NB4 (cell line): ENCODE measurements around the gene HSPG2.

Experiments used
- CTCF ChIP-seq: IDR thresholded peaks from one replicate; pipeline ENCODE4 v1.5.1; 2012; ENCODE audit warnings: low read depth, low read length
- MAX ChIP-seq: IDR thresholded peaks from 2 replicates; pipeline ENCODE4 v1.6.1; 2011; ENCODE audit warnings: low read depth, low read length
- POLR2A ChIP-seq: IDR thresholded peaks from 2 replicates; pipeline ENCODE4 v1.6.1; 2011; ENCODE audit warnings: mild to moderate bottlenecking; ENCODE audit not compliant: insufficient read length; ENCODE audit errors: extremely low read depth

GRCh38 chr1:21821385-21822019 lies 115.6 kb downstream of the HSPG2 start:
- TF ChIP-seq CTCF, result no peak
- no peak for TF ChIP-seq MAX
- no peak for TF ChIP-seq POLR2A
